H1 (cell line): Measurements from ENCODE around the gene INPP5E. TPM values are rescaled to one million over a fixed set of nuclear protein-coding genes. Genes with fewer than 3 reads are reported as not detected.
A peak's percentile ranks its signal among the peaks of the same experiment; 100 is the strongest.

Experiments
- CTCF ChIA-PET: fragments of 300-600 bp; sonication (Branson Sonifier 250); formaldehyde crosslinking; loops from one replicate; lab custom pipeline; 2021; ENCODE audit not compliant: partially characterized antibody; lab: Charles Lee
- POLR2A ChIA-PET: fragments of 300-600 bp; sonication (Branson Sonifier 250); formaldehyde crosslinking; loops from one replicate; lab custom pipeline; 2021; ENCODE audit warnings: inconsistent platforms; ENCODE audit not compliant: partially characterized antibody; lab: Charles Lee
- DNase-seq, 2 experiments: peaks; one replicate each; pipeline versions ENCODE4 v3.0.0 to v3.0.0-alpha.2; 2010 to 2022; ENCODE audit warnings: low spot score in 2 of 2, low read depth in 1 of 2, mixed read lengths in 1 of 2
- FAIRE-seq: peaks from 2 replicates; lab custom pipeline; 2011; peaks lifted over from hg19 to GRCh38; lab: Jason Lieb, UNC
- H2AFZ ChIP-seq: 2 replicates; pipeline ENCODE4 v1.8.1; 2012; ENCODE audit warnings: low read length, inconsistent platforms
- H2AK5ac ChIP-seq: 2 replicates; pipeline ENCODE4 v1.6.1; 2013; ENCODE audit warnings: low read depth, low read length
- H2BK120ac ChIP-seq: replicated peaks from 2 replicates; pipeline ENCODE3; 2013; ENCODE audit warnings: low read depth, low read length, inconsistent platforms
- H2BK12ac ChIP-seq: 2 replicates; pipeline ENCODE4 v1.6.1; 2013; ENCODE audit warnings: low read depth, low read length
- H2BK15ac ChIP-seq: 2 replicates; pipeline ENCODE4 v1.6.1; 2013; ENCODE audit warnings: low read length
- H2BK20ac ChIP-seq: 2 replicates; pipeline ENCODE4 v1.6.1; 2013; ENCODE audit warnings: low read length
- H2BK5ac ChIP-seq: 2 replicates; pipeline ENCODE4 v1.6.1; 2013; ENCODE audit warnings: low read depth, low read length
- H3K14ac ChIP-seq: 2 replicates; pipeline ENCODE4 v1.6.1; 2013; ENCODE audit warnings: inconsistent platforms; ENCODE audit not compliant: insufficient read length
- H3K18ac ChIP-seq: 2 replicates; pipeline ENCODE4 v1.6.1; 2013; ENCODE audit warnings: low read length; ENCODE audit errors: extremely low read depth
- H3K23ac ChIP-seq: 2 replicates; pipeline ENCODE4 v1.6.1; 2013; ENCODE audit warnings: inconsistent platforms; ENCODE audit not compliant: insufficient read length
- H3K23me2 ChIP-seq: 2 replicates; pipeline ENCODE4 v1.6.1; 2013; ENCODE audit warnings: low read depth, low read length
- H3K27ac ChIP-seq: 2 replicates; pipeline ENCODE4 v1.6.1; 2011; ENCODE audit warnings: low read depth, low read length, inconsistent platforms
- H3K27me3 ChIP-seq, 4 experiments: replicated peaks in 1 of 4; 1 replicate in 1 of 4; 2 replicates in 3 of 4; pipeline versions ENCODE4 v1.6.1 to v1.8.1; 2011 to 2013; ENCODE audit warnings: low read length in 3 of 4, mild to moderate bottlenecking in 3 of 4, inconsistent platforms in 2 of 4, mixed read lengths in 2 of 4, moderate library complexity in 1 of 4; ENCODE audit not compliant: control insufficient read depth in 3 of 4, insufficient read depth in 3 of 4; ENCODE audit errors: extremely low read depth in 1 of 4
- H3K36me3 ChIP-seq, 4 experiments: 2 replicates each; pipeline versions ENCODE4 v1.6.1 to v1.8.1; 2011 to 2013; ENCODE audit warnings: mild to moderate bottlenecking in 4 of 4, low read length in 3 of 4, moderate library complexity in 2 of 4, control low read depth in 1 of 4, inconsistent platforms in 1 of 4; ENCODE audit not compliant: insufficient read depth in 4 of 4, control insufficient read depth in 2 of 4
- H3K4ac ChIP-seq: replicated peaks from 2 replicates; pipeline ENCODE3; 2013; ENCODE audit warnings: low read length, low read depth, mixed read lengths, inconsistent platforms; ENCODE audit not compliant: insufficient read length
- H3K4me1 ChIP-seq, 4 experiments: replicated peaks in 1 of 4; 1 replicate in 1 of 4; 2 replicates in 3 of 4; pipeline versions ENCODE4 v1.6.1 to v1.8.1; 2011 to 2013; ENCODE audit warnings: low read length in 3 of 4, inconsistent platforms in 2 of 4, mixed read lengths in 1 of 4; ENCODE audit not compliant: insufficient read depth in 4 of 4, control insufficient read depth in 3 of 4
- H3K4me2 ChIP-seq, 2 experiments: 2 replicates each; pipeline versions ENCODE4 v1.6.1 to v1.8.1; 2011 to 2013; ENCODE audit warnings: low read depth in 2 of 2, low read length in 2 of 2, control low read depth in 1 of 2, inconsistent platforms in 1 of 2, mild to moderate bottlenecking in 1 of 2; ENCODE audit not compliant: insufficient read depth in 1 of 2
- H3K4me3 ChIP-seq, 4 experiments: fragments of 200-600, 300-600 bp in 1 of 4; sonication (generic), shearing (Covaris generic), sonication (Bioruptor Twin) in 1 of 4; 2 replicates each; pipeline versions ENCODE4 v1.5.1 to v1.8.1; 2011 to 2016; ENCODE audit warnings: low read length in 4 of 4, low read depth in 3 of 4, control low read depth in 2 of 4, inconsistent platforms in 2 of 4, mild to moderate bottlenecking in 2 of 4, mixed read lengths in 1 of 4, moderate library complexity in 1 of 4; ENCODE audit not compliant: insufficient read depth in 2 of 4; ENCODE audit errors: extremely low read depth in 1 of 4
- H3K56ac ChIP-seq: replicated peaks from 2 replicates; pipeline ENCODE3; 2013; ENCODE audit warnings: low read depth, mild to moderate bottlenecking, mixed read lengths, low read length, inconsistent platforms; ENCODE audit not compliant: insufficient read length
- H3K79me1 ChIP-seq: 2 replicates; pipeline ENCODE4 v1.6.1; 2013; ENCODE audit warnings: low read depth, low read length, control low read depth
- H3K79me2 ChIP-seq, 2 experiments: 2 replicates each; pipeline versions ENCODE4 v1.6.1 to v1.8.1; 2012 to 2013; ENCODE audit warnings: low read length in 2 of 2, mild to moderate bottlenecking in 2 of 2, inconsistent platforms in 1 of 2; ENCODE audit not compliant: insufficient read depth in 2 of 2, control insufficient read depth in 1 of 2
- H3K9ac ChIP-seq, 4 experiments: replicated peaks in 1 of 4; 1 replicate in 1 of 4; 2 replicates in 3 of 4; pipeline versions ENCODE4 v1.6.1 to v1.8.1; 2011 to 2013; ENCODE audit warnings: low read depth in 3 of 4, low read length in 3 of 4, control low read depth in 2 of 4, mild to moderate bottlenecking in 2 of 4, moderate library complexity in 2 of 4, inconsistent platforms in 1 of 4; ENCODE audit errors: extremely low read depth in 1 of 4
- H3K9me3 ChIP-seq, 2 experiments: 2 replicates each; pipeline versions ENCODE4 v1.6.1 to v1.8.1; 2012 to 2013; ENCODE audit warnings: mild to moderate bottlenecking in 2 of 2, moderate library complexity in 2 of 2, control low read depth in 1 of 2, inconsistent platforms in 1 of 2, low read depth in 1 of 2, low read length in 1 of 2, mixed read lengths in 1 of 2; ENCODE audit not compliant: insufficient read depth in 2 of 2
- H4K20me1 ChIP-seq, 2 experiments: replicated peaks in 1 of 2; 2 replicates each; pipeline versions ENCODE3 to v1.8.1; 2011 to 2013; ENCODE audit warnings: inconsistent platforms in 2 of 2, low read length in 2 of 2, mild to moderate bottlenecking in 1 of 2; ENCODE audit not compliant: insufficient read depth in 2 of 2, control insufficient read depth in 1 of 2
- H4K5ac ChIP-seq: 2 replicates; pipeline ENCODE4 v1.6.1; 2013; ENCODE audit warnings: low read length, low read depth, mixed read lengths, inconsistent platforms; ENCODE audit not compliant: insufficient read length
- H4K8ac ChIP-seq: 2 replicates; pipeline ENCODE4 v1.8.0; 2013; ENCODE audit warnings: mild to moderate bottlenecking, moderate library complexity, low read length, inconsistent platforms; ENCODE audit not compliant: insufficient read depth; ENCODE audit errors: extremely low read depth
- H4K91ac ChIP-seq: replicated peaks from 2 replicates; pipeline ENCODE3; 2013; ENCODE audit warnings: low read length, mixed read lengths, inconsistent platforms; ENCODE audit not compliant: insufficient read length
- ATF3 ChIP-seq: IDR thresholded peaks from 2 replicates; pipeline ENCODE4 v1.6.1; 2011; ENCODE audit warnings: low read depth, mild to moderate bottlenecking, low read length; ENCODE audit not compliant: insufficient read depth
- CBX8 ChIP-seq: fragments of 300-800, 300-1000 bp; sonication (generic); IDR thresholded peaks from 2 replicates; pipeline ENCODE4 v1.7.1; 2016; ENCODE audit warnings: low read depth, low read length, borderline replicate concordance
- CEBPB ChIP-seq: IDR thresholded peaks from 2 replicates; pipeline ENCODE4 v1.6.1; 2012; ENCODE audit warnings: low read depth, low read length
- CTBP2 ChIP-seq: IDR thresholded peaks from 2 replicates; pipeline ENCODE4 v1.7.0; 2011; ENCODE audit warnings: borderline replicate concordance, mild to moderate bottlenecking, moderate library complexity, mixed read lengths, low read length; ENCODE audit not compliant: insufficient read depth, insufficient read length
- GABPA ChIP-seq: IDR thresholded peaks from 2 replicates; pipeline ENCODE4 v1.6.1; 2011; ENCODE audit warnings: mild to moderate bottlenecking, low read length, moderate library complexity, borderline replicate concordance; ENCODE audit not compliant: insufficient read depth
- KDM5A ChIP-seq: fragments of 200-600 bp; IDR thresholded peaks from 2 replicates; pipeline ENCODE4 v1.7.1; 2012; ENCODE audit warnings: mild to moderate bottlenecking, low read length, inconsistent platforms, mixed read lengths
- POLR2A ChIP-seq, 2 experiments: IDR thresholded peaks; 1 replicate in 1 of 2; 2 replicates in 1 of 2; pipeline ENCODE4 v1.6.1; 2011; ENCODE audit warnings: low read depth in 2 of 2, low read length in 2 of 2, mild to moderate bottlenecking in 2 of 2; ENCODE audit errors: control extremely low read depth in 1 of 2
- RBBP5 ChIP-seq: IDR thresholded peaks from 2 replicates; pipeline ENCODE4 v1.7.1; 2012; ENCODE audit warnings: low read depth, mild to moderate bottlenecking, inconsistent platforms, low read length, moderate library complexity, borderline replicate concordance
- SAP30 ChIP-seq: fragments of 300-600 bp; sonication (generic); IDR thresholded peaks from 2 replicates; pipeline ENCODE4 v1.7.1; 2012; ENCODE audit warnings: low read length, moderate library complexity, mild to moderate bottlenecking, inconsistent platforms; ENCODE audit not compliant: insufficient read depth, insufficient replicate concordance
- SIRT6 ChIP-seq: IDR thresholded peaks from one replicate; pipeline ENCODE4 v1.7.1; 2012; ENCODE audit warnings: low read length, inconsistent platforms
- WGBS, 2 experiments: shearing (Covaris generic) in 1 of 2; methylation state at CpG; one replicate each; pipeline versions ENCODE4 v1.1.6 to v1.1.7; 2013 to 2015; ENCODE audit warnings: low lambda C conversion rate in 2 of 2, mixed read lengths in 2 of 2, inconsistent platforms in 1 of 2, low coverage in 1 of 2, missing lambda C conversion rate in 1 of 2; ENCODE audit not compliant: insufficient replicate concordance in 2 of 2, insufficient coverage in 1 of 2, insufficient read length in 1 of 2; ENCODE audit errors: extremely low coverage in 1 of 2, missing lambda C conversion rate in 1 of 2; 5-methylcytosine and 5-hydroxymethylcytosine counted together
- polyA plus RNA-seq, 7 experiments: library from polyadenylated mRNA; depleted of rRNA in 3 of 7; stranded (reverse) in 5 of 7; unstranded in 2 of 7; fragments of >200 nt in 5 of 7; fragments of 200-250 nt in 2 of 7; gene quantifications; 1 replicate in 5 of 7; 2 replicates in 1 of 7; 4 replicates in 1 of 7; pipeline versions ENCODE4 v1.2.1 to v1.2.3, GENCODE V29; 2011 to 2013; ENCODE audit warnings: missing spikeins in 2 of 7, mixed read lengths in 2 of 7
- total RNA-seq: library from RNA; stranded (reverse); fragmentation: NEBNext Ultra II Directional; extraction: Animal tissue kit (Norgen Biotek cat#: 25700); gene quantifications from 2 replicates; pipeline ENCODE4 v1.2.1, GENCODE V29; 2021

Gene INPP5E
- total and polyA plus RNA-seq, 2 of the 8 experiments (the other 6 are each of a cell fraction or from before 2014, with no cell fraction given) = 8.7 to 11.3 TPM

- peak within 1 kb of the TSS; percentile 46 to 76 (median 74); a peak in 6 of 7 replicates for H3K9ac ChIP-seq
- no peak within 1 kb of the TSS for H3K23ac ChIP-seq
- peak within 1 kb of the TSS; percentile 81 to 95 for H3K4me2 ChIP-seq
- no peak within 1 kb of the TSS for H2BK20ac ChIP-seq
- H4K8ac ChIP-seq = peak within 1 kb of the TSS; percentile 93
- peaks cover 6% of the 10 kb centered on the region; the same call in 1 of the 2 replicates for H3K23me2 ChIP-seq
- H3K4me3 ChIP-seq = peak within 1 kb of the TSS; percentile 73 to 84 (median 79)
- no peak within 1 kb of the TSS for H2BK12ac ChIP-seq
- POLR2A ChIA-PET = interaction anchor here (0.8 to 14.6 kb wide), 17 partner anchors 11 to 258 kb away, joined by 3 to 139 read pairs (median 8); partner anchors contain the start of genes DNLZ, ENTR1 and PMPCA
- H4K5ac ChIP-seq = peak within 1 kb of the TSS; percentile 8
- peak within 1 kb of the TSS; percentile 84 for H4K91ac ChIP-seq
- H3K4me1 ChIP-seq = peaks cover 0 to 10% (median 7%) of the 10 kb centered on the region in 4 experiments; a peak in 5 of 7 replicates
- no peak within 1 kb of the TSS for H2AK5ac ChIP-seq
- H3K27ac ChIP-seq = peak within 1 kb of the TSS; percentile 29; the same call in 1 of the 2 replicates
- H3K56ac ChIP-seq = no peak within 1 kb of the TSS
- no peak within 1 kb of the TSS for H2BK120ac ChIP-seq
- peaks cover 0 to 26% of the 10 kb centered on the region in 2 experiments; a peak in 2 of 4 replicates for H3K79me2 ChIP-seq
- H3K79me1 ChIP-seq = peaks cover 13% of the 10 kb centered on the region; the same call in 1 of the 2 replicates
- FAIRE-seq (no peak), DNase-seq (peak; percentile 76 to 97)
- CTCF ChIA-PET = interaction anchor here (0.7 to 3.4 kb wide), 19 partner anchors 9 to 276 kb away, joined by 3 to 26 read pairs (median 5); partner anchors contain the start of genes ENTR1 and PMPCA
- H4K20me1 ChIP-seq = peaks cover 2 to 11% of the 10 kb centered on the region in 2 experiments
- H3K27me3 ChIP-seq = no peaks in the 10 kb centered on the region
- peaks cover 32 to 51% (median 43%) of the 10 kb centered on the region in 4 experiments for H3K36me3 ChIP-seq
- peak within 1 kb of the TSS; percentile 81 for H3K4ac ChIP-seq
- H2AFZ ChIP-seq = no peak within 1 kb of the TSS; the same call in 1 of the 2 replicates
- no peak within 1 kb of the TSS; the same call in 1 of the 2 replicates for H3K18ac ChIP-seq
- peak within 1 kb of the TSS; percentile 75; the same call in 1 of the 2 replicates for H2BK5ac ChIP-seq
- no peak within 1 kb of the TSS for H3K14ac ChIP-seq
- no peaks in the 10 kb centered on the region for H3K9me3 ChIP-seq
- 16% methylated on average over 56 of the region's 71 CpGs; no CpG with 5 or more reads in 1 of the 2 experiments for WGBS, 2 experiments
- no peak within 1 kb of the TSS for H2BK15ac ChIP-seq
- TF ChIP-seq POLR2A (IDR thresholded peaks at IDR 0.05; ENCODE audit: control extremely low read depth in 1 of 2, low read depth in 2 of 2, low read length in 2 of 2) (peak in 1 of 2 experiments; percentile 86; a peak in 2 of 3 replicates), GABPA (peak; percentile 95), CBX8 (no peak), KDM5A (no peak), SIRT6 (no peak), RBBP5 (no peak), CTBP2 (no peak), SAP30 (no peak), CEBPB (no peak), ATF3 (peak; percentile 52; the same call in 1 of the 2 replicates)
Measured at GRCh38 chr9:136400038-136400834, 39.4 kb downstream of the INPP5E start, which contains the start of gene SNAPC4. TSS of gene SNAPC4 (minus strand) at chr9:136400170. CDS start at chr9:136398428, 1,742 bp downstream.
